Ascending aorta (tissue), 2 donors: ENCODE results near the gene DNAH3. TPM values are rescaled to one million over a fixed set of nuclear protein-coding genes. Genes with fewer than 3 reads are reported as not detected.
"Not testable (repeated sequence)": the region's sequence is repeated elsewhere in the genome, so short reads cannot be mapped to it uniquely, and the experiment has no call there.

ENCODE experiments used
- DNase-seq, 2 donors: peaks; one replicate each; pipeline ENCODE4 v3.0.0-alpha.2; 2019; ENCODE audit warnings: low spot score in 2 of 2
- H3K27ac ChIP-seq, 2 donors: fragments of 200-600 bp; sonication (generic); one replicate each; pipeline ENCODE4 v1.5.1; 2016 to 2017; ENCODE audit warnings: mild to moderate bottlenecking in 1 of 2
- H3K27me3 ChIP-seq: fragments of 200-600 bp; sonication (generic); one replicate; pipeline ENCODE4 v1.5.1; 2017
- H3K36me3 ChIP-seq, 2 donors: fragments of 200-600 bp; sonication (generic); one replicate each; pipeline ENCODE4 v1.5.1; 2016
- H3K4me1 ChIP-seq, 2 donors: fragments of 200-600 bp; sonication (generic); one replicate each; pipeline ENCODE4 v1.5.1; 2016 to 2017; ENCODE audit warnings: mild to moderate bottlenecking in 1 of 2
- H3K4me3 ChIP-seq, 2 donors: fragments of 200-600 bp; sonication (generic); one replicate each; pipeline ENCODE4 v1.5.1; 2016 to 2017; ENCODE audit warnings: mild to moderate bottlenecking in 1 of 2
- H3K9me3 ChIP-seq, 2 donors: fragments of 200-600 bp; sonication (generic); one replicate each; pipeline ENCODE4 v1.5.1; 2016
- intact Hi-C: fragments of 100-400 bp; cut with DNase I; formaldehyde crosslinking; loops from one replicate; pipeline ENCODE4 v1.15.1; 2023
- total RNA-seq: library from RNA; depleted of rRNA; stranded (reverse); fragments of >200 nt; gene quantifications from one replicate; pipeline ENCODE4 v1.1.0, GENCODE V29; 2016
- TF ChIP-seq, protein P1 (sequence below), 3 experiments: fragments of 200-600 bp in 2 of 3; fragments of 450-650 bp in 1 of 3; sonication (generic) in 2 of 3; IDR thresholded peaks; one replicate each; pipeline ENCODE4 v1.5.1; 2016 to 2019; ENCODE audit warnings: antibody characterized with exemption in 3 of 3, mild to moderate bottlenecking in 1 of 3, moderate library complexity in 1 of 3

Gene DNAH3
- total RNA-seq, 1 donor from 2014 or later = 0.32 TPM

DNA sequence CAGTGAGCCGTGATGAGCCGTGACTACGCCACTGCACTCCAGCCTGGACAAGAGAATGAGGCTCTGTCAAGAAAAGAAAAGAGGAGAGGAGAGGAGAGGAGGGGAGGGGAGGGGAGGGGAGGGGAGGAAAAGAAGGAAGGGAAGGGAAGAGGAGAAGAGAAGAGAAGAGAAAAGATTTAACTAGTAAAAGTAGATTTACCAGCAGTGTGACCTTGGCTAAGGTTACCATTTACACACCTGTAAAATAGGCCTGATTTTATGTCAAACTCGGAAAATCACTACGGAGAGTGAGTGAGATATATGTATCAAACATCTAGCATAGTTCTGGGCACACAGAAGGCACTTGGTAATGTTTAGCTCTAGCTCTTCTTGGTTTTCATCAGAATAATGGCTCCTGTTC lies 140.8 kb downstream of the DNAH3 start:
- H3K4me3 ChIP-seq = no peak overlapping the region
- no peaks in the 10 kb centered on the region for H3K27me3 ChIP-seq
- H3K4me1 ChIP-seq = no peaks in the 10 kb centered on the region
- TF ChIP-seq, protein P1, sequence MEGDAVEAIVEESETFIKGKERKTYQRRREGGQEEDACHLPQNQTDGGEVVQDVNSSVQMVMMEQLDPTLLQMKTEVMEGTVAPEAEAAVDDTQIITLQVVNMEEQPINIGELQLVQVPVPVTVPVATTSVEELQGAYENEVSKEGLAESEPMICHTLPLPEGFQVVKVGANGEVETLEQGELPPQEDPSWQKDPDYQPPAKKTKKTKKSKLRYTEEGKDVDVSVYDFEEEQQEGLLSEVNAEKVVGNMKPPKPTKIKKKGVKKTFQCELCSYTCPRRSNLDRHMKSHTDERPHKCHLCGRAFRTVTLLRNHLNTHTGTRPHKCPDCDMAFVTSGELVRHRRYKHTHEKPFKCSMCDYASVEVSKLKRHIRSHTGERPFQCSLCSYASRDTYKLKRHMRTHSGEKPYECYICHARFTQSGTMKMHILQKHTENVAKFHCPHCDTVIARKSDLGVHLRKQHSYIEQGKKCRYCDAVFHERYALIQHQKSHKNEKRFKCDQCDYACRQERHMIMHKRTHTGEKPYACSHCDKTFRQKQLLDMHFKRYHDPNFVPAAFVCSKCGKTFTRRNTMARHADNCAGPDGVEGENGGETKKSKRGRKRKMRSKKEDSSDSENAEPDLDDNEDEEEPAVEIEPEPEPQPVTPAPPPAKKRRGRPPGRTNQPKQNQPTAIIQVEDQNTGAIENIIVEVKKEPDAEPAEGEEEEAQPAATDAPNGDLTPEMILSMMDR (IDR thresholded peaks at IDR 0.05) = no peak
- intact Hi-C loops = no loop called here
- H3K36me3 ChIP-seq = no peaks in the 10 kb centered on the region
- no peaks in the 10 kb centered on the region for H3K9me3 ChIP-seq
- H3K27ac ChIP-seq = no peak overlapping the region
- DNase-seq = no peak

GRCh38 chr16:21005008-21005407 lies 145.6 kb downstream of the DNAH3 start:
- DNase-seq = no peak
- H3K27me3 ChIP-seq = no peaks in the 10 kb centered on the region
- H3K4me1 ChIP-seq = no peaks in the 10 kb centered on the region
- H3K27ac ChIP-seq = no peak overlapping the region
- TF ChIP-seq, protein P1 (IDR thresholded peaks at IDR 0.05) = no peak
- no peaks in the 10 kb centered on the region for H3K9me3 ChIP-seq
- no peak overlapping the region for H3K4me3 ChIP-seq
- intact Hi-C loops = no loop called here
- no peaks in the 10 kb centered on the region for H3K36me3 ChIP-seq

DNA sequence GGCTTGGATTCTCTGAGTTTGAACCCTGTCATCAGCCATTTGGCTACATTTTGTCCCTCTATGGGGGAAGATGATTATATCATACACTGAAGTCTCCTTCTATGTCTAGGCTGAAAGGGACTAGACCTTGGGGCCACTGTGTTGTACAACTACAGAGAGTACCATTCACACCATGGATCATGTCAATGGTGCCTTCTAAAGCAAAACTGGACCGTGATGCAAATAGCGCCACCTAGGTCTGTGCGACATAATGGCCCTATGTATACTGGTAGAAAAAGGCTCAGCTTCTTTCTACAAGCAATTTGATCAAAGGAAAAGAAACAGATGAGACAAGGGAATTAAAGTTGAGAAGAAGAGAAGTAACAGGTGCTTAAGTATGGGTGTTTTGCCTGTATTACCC lies 149.4 kb downstream of the DNAH3 start:
- TF ChIP-seq, protein P1 (IDR thresholded peaks at IDR 0.05) = peak in 2 of 3 experiments; percentile 16 to 29
- H3K9me3 ChIP-seq = no peaks in the 10 kb centered on the region
- H3K4me1 ChIP-seq = no peaks in the 10 kb centered on the region
- intact Hi-C loops = loop anchor here (5.0 kb wide), 1 partner anchor 149 kb away; no protein-coding TSS in a partner anchor
- H3K27me3 ChIP-seq = no peaks in the 10 kb centered on the region
- H3K27ac ChIP-seq = no peak overlapping the region
- no peak overlapping the region for H3K4me3 ChIP-seq
- H3K36me3 ChIP-seq = no peaks in the 10 kb centered on the region
- no peak for DNase-seq

- DNase-seq = no peak
- Histone ChIP-seq H3K27me3 (no peaks in the 10 kb centered on the region), H3K4me1 (no peaks in the 10 kb centered on the region), H3K36me3 (no peaks in the 10 kb centered on the region), H3K4me3 (no peak overlapping the region), H3K9me3 (no peaks in the 10 kb centered on the region), H3K27ac (no peak overlapping the region)
- intact Hi-C loops = no loop called here
- TF ChIP-seq, protein P1 (IDR thresholded peaks at IDR 0.05) = no peak
These were observed 153.5 kb downstream of the DNAH3 start for GRCh38 chr16:20997147-20997546.

- Histone ChIP-seq H3K4me1 (no peaks in the 10 kb centered on the region), H3K36me3 (no peaks in the 10 kb centered on the region), H3K9me3 (no peaks in the 10 kb centered on the region), H3K27ac (no peak overlapping the region), H3K4me3 (no peak overlapping the region), H3K27me3 (no peaks in the 10 kb centered on the region)
- intact Hi-C loops = no loop called here
- no peak for DNase-seq
- TF ChIP-seq, protein P1 (IDR thresholded peaks at IDR 0.05) = no peak
These were observed 154.9 kb downstream of the DNAH3 start for GRCh38 chr16:20995711-20996110.

GRCh38 chr16:20989496-20990070 lies 161.1 kb downstream of the DNAH3 start:
- H3K27ac ChIP-seq, DNase-seq, H3K9me3 ChIP-seq, intact Hi-C loops, H3K27me3 ChIP-seq, H3K4me3 ChIP-seq, H3K4me1 ChIP-seq, H3K36me3 ChIP-seq: not testable (repeated sequence)
